HG02870 (cell line): ENCODE results near the gene TSPAN9.

Source experiments
- ATAC-seq: cut with Tn5 transposase; IDR thresholded peaks from one replicate; pipeline ENCODE4 v1.9.1; 2021; ENCODE audit warnings: mild to moderate bottlenecking, moderate library complexity; ENCODE audit not compliant: unreplicated experiment

TSPAN9 gene

GRCh38 chr12:3220382-3221321 lies 143.5 kb downstream of the TSPAN9 start:
- no peak for ATAC-seq

GRCh38 chr12:3222306-3222705 lies 145.1 kb downstream of the TSPAN9 start:
- no peak for ATAC-seq

- no peak for ATAC-seq
These were observed 145.8 kb downstream of the TSPAN9 start for GRCh38 chr12:3222979-3223378.

- ATAC-seq, result no peak
These were observed 146.7 kb downstream of the TSPAN9 start for GRCh38 chr12:3223601-3224529.

GRCh38 chr12:3224530-3224903 lies 147.3 kb downstream of the TSPAN9 start:
- ATAC-seq, result no peak

GRCh38 chr12:3225154-3225795 lies 148.1 kb downstream of the TSPAN9 start:
- ATAC-seq, result no peak

- ATAC-seq, result no peak
These were observed 148.6 kb downstream of the TSPAN9 start for GRCh38 chr12:3225796-3226180.

GRCh38 chr12:3226264-3226663 lies 149.1 kb downstream of the TSPAN9 start:
- ATAC-seq, result no peak

GRCh38 chr12:3227076-3227975 lies 150.1 kb downstream of the TSPAN9 start:
- no peak for ATAC-seq

- no peak for ATAC-seq
These were observed 151.4 kb downstream of the TSPAN9 start for GRCh38 chr12:3228552-3228951.

GRCh38 chr12:3229577-3229976 lies 152.4 kb downstream of the TSPAN9 start:
- no peak for ATAC-seq

GRCh38 chr12:3230758-3231375 lies 153.7 kb downstream of the TSPAN9 start:
- ATAC-seq, result no peak

- no peak for ATAC-seq
These were observed 154.3 kb downstream of the TSPAN9 start for GRCh38 chr12:3231399-3231876.

- ATAC-seq, result no peak
These were observed 156.6 kb downstream of the TSPAN9 start for GRCh38 chr12:3233797-3234196.

GRCh38 chr12:3236345-3237187 lies 159.4 kb downstream of the TSPAN9 start:
- no peak for ATAC-seq

GRCh38 chr12:3238196-3238595 lies 161.0 kb downstream of the TSPAN9 start:
- ATAC-seq, result no peak

GRCh38 chr12:3241621-3242020 lies 164.4 kb downstream of the TSPAN9 start:
- ATAC-seq, result no peak

- no peak for ATAC-seq
These were observed 165.2 kb downstream of the TSPAN9 start for GRCh38 chr12:3242199-3242863.
